IPS-18c (cell line): Measurements from ENCODE around the gene FTCD.
"Not testable (repeated sequence)": the region's sequence is repeated elsewhere in the genome, so short reads cannot be mapped to it uniquely, and the experiment has no call there.

ENCODE experiments used
- H3K4me3 ChIP-seq: 2 replicates; pipeline ENCODE4 v1.7.0; 2013; ENCODE audit warnings: low read depth, mild to moderate bottlenecking, low read length, moderate library complexity; ENCODE audit not compliant: insufficient read depth
- H3K9me3 ChIP-seq: one replicate; pipeline ENCODE4 v1.6.1; 2013; ENCODE audit warnings: mild to moderate bottlenecking, low read length, moderate library complexity; ENCODE audit not compliant: control insufficient read depth, insufficient read depth

The FTCD gene

DNA sequence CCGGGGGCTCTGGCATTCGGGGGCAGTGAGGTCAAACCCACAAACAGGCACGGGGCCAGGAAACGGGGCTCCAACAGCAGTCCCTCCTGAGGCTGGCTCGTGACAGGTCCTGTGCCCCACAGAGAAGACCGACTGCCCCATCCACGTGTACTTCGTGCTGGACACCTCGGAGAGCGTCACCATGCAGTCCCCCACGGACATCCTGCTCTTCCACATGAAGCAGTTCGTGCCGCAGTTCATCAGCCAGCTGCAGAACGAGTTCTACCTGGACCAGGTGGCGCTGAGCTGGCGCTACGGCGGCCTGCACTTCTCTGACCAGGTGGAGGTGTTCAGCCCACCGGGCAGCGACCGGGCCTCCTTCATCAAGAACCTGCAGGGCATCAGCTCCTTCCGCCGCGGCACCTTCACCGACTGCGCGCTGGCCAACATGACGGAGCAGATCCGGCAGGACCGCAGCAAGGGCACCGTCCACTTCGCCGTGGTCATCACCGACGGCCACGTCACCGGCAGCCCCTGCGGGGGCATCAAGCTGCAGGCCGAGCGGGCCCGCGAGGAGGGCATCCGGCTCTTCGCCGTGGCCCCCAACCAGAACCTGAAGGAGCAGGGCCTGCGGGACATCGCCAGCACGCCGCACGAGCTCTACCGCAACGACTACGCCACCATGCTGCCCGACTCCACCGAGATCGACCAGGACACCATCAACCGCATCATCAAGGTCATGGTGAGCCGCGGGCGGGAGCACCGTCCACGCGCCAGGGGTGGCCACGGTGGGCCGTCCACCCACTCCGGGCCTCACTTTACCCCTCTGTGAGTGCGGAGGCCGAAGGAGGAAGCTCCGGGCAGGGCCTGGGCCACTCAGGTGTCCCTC, 43.3 kb downstream of the FTCD start:
- no peak overlapping the region for H3K4me3 ChIP-seq
- H3K9me3 ChIP-seq = no peaks in the 10 kb centered on the region

DNA sequence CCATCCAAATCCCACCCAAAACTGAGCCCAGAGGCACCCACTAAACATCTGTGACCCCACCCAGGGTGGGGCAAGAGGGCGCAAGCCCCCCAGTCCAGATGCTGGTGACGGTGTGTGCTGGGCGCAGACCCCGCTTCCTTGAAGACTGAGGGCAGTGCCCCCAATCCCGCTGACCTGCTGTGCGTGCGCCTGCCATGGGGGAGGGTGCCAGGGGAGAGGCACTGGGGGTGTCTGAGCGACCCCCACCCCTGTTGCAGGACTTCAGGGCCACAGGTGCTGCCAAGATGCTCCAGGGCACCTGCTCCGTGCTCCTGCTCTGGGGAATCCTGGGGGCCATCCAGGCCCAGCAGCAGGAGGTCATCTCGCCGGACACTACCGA, 44.2 kb downstream of the FTCD start:
- H3K4me3 ChIP-seq = no peak overlapping the region
- H3K9me3 ChIP-seq = no peaks in the 10 kb centered on the region

DNA sequence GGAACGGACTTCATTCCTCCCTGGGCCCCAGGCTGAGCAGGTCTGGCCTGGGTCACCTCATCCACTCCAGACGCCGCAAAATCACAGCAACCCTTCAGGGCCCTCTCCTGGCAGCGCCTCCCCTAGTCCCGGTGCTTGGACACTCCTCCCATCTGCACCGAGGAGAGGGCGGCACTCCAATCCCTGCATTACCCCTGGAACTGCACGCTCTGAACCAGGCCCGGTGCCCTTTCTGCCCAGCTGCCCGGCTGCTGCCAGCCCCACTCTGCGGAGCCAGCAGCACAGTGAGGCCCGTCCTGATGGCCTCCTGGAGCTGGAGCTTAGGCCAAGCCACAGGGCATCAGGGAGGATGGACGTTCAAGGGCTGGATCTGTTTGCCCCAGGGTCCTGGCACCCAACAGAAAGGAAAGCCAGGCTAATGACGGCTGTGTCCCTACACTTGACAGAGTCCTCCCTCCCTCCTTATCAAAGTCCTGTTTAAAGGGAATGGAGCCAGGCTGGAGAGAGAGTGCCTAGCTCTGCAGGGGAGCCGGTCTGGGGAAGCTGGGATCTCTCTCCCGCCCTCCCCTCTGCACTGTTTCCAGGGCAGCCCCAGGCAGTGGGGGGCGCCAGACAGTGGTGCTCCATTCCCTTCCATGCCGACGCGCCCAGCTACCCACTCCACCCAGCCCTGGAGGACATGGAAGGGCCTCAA, 44.7 kb downstream of the FTCD start:
- Histone ChIP-seq H3K4me3 (no peak overlapping the region), H3K9me3 (no peaks in the 10 kb centered on the region)

DNA sequence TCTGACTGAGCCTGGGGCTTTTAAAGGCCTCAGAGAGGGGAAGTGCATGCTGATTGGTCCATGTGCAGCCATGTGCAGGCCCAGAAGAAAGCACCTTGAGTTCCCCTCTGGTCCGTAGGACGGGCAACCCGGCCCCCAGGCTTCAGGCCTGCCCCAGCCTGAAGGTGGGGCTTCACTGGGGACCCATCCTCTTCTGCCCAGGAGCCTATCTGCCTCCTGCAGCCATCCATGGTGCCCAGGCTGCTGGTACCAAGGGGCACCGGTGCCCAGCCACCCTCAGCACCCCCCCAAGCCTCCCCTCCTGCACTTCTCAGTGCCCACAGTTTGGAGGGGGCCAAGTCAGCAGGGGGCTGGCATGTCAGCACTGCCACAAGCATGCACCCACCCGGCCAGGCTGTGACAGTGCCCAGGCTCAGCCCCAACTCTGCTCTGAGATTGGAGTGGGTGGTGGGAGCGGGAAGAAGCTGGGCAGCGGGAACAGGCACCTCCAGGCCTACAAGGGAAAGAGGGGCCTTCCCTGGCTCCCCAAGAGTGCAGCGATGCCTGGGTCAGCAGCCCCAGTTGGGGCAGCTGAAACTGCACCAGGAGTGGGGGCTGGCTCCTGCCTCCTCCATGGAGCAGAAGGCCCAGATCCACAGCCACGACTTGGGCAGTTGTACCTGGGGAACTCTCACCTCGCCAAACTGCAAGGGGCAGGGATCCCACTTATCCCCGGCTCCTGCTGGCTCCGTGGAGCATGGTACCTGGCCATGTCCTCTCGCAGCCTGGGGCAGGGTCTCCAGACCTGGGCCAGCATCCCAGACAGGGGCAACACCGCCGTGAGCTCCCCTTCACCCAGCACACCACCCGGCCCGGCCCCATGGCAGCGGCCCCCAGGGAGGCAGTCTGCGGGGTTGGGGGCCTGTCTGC, 45.8 kb downstream of the FTCD start:
- no peak overlapping the region for H3K4me3 ChIP-seq
- H3K9me3 ChIP-seq = no peaks in the 10 kb centered on the region

DNA sequence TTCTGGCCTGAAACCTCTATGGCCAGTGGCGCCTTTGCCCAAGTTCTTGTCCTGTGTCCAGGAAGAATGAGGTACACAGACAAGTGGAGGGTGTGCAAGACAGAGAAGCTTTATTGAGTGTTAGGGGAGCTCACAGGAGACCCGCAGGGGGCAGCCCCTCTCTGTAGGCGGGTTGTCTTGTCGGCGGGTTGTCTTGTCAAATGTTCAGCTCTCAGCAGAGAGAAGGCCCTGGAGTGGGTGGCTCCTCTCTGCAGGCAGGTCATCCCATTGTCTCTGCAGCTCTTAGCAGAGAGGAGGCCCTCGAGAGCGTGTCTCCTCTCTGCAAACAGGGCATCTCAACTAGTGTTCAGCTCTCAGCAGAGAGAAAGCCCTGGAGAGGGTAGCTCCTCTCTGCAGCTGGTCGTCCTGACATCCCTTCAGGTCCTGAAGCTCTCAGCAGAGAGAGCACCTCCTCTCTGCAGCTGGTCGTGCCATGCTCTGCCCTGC, 46.5 kb downstream of the FTCD start:
- H3K9me3 ChIP-seq = no peaks in the 10 kb centered on the region

DNA sequence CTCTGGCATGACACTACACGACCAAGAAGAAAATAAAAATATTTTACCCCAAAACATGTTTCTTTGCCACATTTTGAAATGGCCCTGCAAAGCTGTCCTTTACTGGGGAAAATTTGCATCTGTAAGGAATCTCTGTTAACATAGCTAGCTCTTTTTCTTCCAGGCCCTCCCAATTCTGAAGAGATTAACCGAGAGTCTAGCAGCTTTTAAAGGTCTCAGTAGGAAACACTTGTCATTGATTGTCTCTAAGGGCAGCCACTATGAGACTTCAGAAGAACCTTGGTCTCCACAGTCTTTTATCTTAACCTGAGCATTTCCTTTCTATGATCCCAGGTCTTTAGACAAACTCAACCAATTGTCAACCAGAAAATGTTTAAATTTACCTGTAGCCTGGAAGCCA, 48.0 kb downstream of the FTCD start:
- not testable (repeated sequence) for H3K4me3 ChIP-seq, H3K9me3 ChIP-seq

More for the DNA sequence above, 46.5 kb downstream of the FTCD start:
- H3K4me3 ChIP-seq = no peak overlapping the region

DNA sequence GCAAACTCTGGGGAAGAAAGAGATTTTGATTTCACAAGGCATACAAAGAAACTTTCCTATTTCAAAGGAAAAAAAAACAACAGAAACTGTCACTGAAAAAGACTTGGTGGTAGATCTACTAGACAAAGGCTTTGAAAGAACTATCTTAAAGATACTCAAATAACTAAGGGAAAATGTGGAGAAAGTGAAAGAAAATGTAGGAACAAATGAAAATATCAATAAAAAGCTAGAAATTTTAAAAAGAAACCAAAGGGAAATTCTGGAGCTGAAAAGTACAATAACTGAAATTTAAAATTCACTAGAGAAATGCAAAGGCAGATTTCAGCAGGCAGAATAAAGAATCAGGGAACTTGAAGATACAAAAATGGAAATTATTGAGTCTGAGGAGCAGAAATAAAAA, 51.3 kb downstream of the FTCD start:
- H3K9me3 ChIP-seq = peaks cover 2% of the 10 kb centered on the region
- no peak overlapping the region for H3K4me3 ChIP-seq

DNA sequence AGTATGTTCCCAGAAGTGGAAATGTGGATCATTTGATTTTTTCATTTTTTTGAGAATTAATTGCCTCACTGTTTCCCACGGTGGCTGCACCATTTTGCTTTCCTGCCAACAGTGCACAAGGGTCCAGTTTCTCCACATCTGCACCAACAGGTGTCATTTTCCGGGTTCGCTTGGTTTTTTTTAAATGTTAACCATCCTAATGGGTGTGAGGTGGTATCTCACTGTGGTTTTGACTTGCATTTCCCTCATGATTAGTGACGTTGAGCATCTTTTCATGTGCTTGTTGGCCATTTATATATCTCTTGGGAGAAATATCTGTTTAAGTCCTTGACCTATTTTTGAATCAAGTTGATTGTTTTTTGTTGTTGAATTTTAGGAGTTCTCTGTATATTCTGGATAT, 54.5 kb downstream of the FTCD start:
- H3K4me3 ChIP-seq = no peak overlapping the region
- H3K9me3 ChIP-seq = peaks cover 2% of the 10 kb centered on the region

DNA sequence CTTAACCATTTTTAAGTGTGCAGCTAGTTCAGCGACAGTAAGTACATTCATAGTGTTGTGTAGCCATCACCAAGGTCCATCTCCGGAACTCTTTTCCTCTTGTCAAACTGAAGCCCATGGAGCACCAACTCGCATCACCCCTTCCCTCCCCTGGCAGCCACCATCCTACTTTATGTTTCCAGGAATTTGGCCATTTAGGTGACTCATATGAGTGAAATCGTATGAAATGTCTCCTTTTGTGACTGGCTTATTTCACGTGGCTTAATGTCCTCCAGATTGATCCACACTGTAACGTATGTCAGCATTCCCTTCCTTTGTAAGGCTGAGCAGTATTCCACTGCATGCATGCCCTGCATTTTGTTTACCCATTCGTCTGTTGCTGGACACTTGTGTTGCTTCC, 55.0 kb downstream of the FTCD start:
- H3K9me3 ChIP-seq = peaks cover 2% of the 10 kb centered on the region
- H3K4me3 ChIP-seq = no peak overlapping the region

DNA sequence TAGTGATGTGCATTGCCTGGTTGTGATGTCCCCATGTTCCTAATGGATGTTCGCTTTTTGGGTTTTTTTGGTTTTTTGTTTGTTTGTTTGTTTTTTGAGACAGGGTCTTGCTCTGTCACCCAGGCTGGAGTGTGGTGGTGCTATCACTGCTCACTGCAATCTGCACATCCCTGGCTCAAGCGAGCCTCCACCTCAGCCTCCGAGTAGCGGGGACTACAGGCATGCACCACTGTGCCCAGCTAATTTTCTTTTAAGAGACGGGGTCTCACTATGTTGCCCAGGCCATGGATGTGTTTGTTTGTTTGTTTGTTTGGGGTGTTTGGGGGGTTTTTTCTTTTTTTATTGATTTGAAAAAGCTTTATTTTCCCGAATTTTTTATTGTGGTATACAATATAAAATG, 55.4 kb downstream of the FTCD start:
- Histone ChIP-seq H3K4me3 (no peak overlapping the region), H3K9me3 (peaks cover 2% of the 10 kb centered on the region)

DNA sequence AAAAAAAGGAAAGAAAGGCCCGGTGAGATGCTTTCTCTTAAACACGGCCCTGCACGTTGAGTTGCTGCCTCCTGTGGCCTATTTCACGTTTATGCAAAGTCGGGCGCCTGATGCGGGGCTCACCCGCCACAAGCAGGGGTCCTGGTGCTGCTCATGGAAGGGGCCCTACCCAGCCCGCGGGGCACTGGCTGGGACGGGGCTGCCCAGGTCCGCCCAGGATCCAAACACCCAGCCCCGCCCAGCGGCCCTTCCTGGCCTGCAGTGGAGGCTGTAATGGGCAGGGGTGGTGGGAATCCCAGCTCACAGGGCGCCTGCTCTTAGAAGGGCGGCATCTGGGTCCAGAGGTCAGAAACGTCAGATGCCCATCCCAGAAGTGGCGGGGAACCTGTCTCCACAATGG, 55.9 kb downstream of the FTCD start:
- peak overlapping the region; percentile 28; the same call in 1 of the 2 replicates for H3K4me3 ChIP-seq

DNA sequence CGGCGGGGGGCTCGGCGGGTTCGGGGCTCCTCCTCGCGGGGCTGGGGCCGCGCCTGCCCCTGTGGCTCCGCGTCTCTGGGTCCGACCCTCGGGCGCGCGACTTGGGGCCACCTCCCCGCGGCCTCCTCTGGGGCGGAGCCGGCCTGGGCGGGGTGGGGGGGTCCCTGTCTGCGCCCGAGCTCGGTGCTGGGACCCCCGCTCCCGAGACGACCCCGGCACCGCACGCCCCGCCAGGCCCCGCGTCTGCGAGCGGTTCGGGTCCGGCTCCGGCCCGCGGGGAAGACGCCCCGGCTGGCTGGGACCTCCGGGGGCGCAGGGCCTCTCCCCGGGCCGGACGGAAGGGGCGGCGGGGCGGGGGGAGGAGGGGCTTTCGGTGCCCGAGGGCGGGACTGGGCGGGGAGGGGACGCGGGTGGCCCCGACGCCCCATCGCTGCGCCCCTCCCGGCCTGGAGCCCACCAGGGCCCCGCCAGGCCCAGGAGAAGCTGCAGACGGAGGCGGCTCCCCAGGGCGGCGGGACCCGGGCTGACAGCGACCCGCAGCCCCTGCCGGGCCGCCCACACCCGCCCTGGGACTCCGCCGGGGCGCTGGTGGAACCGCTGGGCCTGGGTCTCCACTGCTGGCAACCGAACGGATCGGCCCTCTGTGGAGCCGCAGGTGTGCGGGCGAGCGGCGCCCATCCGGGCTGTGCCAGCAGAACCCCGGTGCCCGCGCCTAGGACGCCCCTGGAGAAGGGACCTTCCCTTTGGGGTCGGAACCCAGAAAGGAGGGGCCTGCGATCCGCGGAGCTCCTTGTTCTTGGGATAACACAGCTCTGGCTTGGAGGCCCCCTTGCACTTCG, 56.9 kb downstream of the FTCD start:
- Histone ChIP-seq H3K9me3 (peaks cover 4% of the 10 kb centered on the region), H3K4me3 (peak overlapping the region; percentile 57)

More for the DNA sequence above, 55.9 kb downstream of the FTCD start:
- peaks cover 2% of the 10 kb centered on the region for H3K9me3 ChIP-seq

DNA sequence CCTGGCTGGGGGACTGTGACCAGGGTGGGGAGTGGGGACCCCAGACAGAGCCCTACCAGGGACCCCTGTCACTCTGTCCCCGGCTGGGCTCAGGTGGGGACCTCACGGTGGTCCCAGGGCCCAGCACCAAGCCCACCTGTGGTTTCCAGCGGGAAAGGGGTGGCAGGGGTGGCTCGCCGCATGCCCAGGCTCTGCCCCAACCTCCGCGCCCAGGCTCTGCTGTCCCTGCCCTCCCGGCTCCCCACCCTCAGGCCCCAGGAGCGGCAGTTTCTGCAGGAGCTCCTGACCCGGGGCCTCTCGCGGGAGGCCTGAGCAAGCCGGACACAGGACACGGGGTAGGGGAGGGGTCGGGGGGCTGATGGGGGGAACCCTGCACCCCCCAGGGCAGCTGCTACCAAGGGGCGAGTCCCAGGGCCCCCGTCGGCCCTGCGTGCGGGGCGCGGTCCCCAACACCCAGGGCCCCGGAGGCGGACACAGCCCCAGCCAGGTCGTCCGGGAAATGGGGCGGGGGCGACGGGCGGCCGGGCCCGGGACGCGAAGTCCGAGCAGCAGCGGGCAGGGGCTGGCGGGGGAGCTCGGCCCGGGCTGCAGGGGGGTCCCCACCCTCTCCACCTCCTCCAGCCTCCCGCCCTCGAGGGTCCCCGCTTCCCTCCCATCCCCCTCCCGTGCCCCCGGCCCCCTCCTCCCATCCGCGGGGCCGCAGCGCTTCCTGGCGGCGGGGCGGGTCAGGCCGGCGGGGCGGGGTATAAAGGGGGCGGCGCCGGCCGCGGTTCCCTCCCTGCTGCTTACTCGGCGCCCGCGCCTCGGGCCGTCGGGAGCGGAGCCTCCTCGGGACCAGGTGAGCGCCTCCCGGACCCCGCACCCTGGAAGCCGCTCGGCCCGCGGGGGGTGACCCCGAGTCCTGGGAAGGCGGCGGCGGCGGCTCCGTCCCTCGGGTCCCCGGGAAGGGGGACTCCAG, 57.8 kb downstream of the FTCD start, which contains the start of gene COL6A2:
Gene COL6A2 (plus strand): TSS at position 777 of the 958 bp plus-strand sequence.
- H3K4me3 ChIP-seq = peak within 1 kb of the TSS; percentile 57
- H3K9me3 ChIP-seq = peaks cover 11% of the 10 kb centered on the region

DNA sequence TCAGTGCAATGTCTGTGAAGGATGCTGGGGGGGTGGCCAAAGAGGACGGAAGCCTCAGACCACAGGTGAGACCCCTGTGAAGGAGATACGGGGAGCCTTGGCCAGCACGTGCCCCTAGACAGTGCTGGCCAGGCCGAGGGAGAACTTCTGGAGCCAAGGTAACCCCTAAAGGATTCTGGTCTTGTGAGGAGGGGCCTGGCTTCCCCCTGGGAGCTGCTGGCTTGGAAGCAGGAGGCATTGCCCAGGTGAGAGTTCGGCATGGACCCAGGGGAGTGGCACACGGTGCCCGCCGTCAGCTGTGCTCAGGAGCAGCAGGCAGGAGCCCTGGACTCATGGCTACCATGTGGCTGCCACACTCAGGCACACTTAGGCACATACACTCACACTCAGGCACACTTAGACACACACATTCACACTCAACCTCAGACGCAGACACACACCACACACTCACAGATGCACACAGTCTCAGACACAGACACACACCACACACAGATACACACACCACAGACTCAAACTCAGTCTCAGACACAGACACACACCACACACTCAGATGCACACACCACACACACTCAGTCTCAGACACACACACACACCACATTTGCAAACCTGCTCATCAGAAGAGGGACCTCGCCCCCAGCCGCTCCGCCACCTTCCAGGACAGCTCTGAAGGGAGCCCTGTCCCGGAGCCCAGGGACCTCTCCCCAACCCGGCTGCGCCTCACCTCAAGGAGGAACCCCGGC, 58.6 kb downstream of the FTCD start:
- Histone ChIP-seq H3K9me3 (peaks cover 14% of the 10 kb centered on the region), H3K4me3 (peak overlapping the region; percentile 57; the same call in 1 of the 2 replicates)
